Measurements from ENCODE around the gene KRT2. TPM values are rescaled to one million over a fixed set of nuclear protein-coding genes. Genes with fewer than 3 reads are reported as not detected.

The KRT2 gene
- total RNA-seq, 1 experiment from 2014 or later: not detected

DNA sequence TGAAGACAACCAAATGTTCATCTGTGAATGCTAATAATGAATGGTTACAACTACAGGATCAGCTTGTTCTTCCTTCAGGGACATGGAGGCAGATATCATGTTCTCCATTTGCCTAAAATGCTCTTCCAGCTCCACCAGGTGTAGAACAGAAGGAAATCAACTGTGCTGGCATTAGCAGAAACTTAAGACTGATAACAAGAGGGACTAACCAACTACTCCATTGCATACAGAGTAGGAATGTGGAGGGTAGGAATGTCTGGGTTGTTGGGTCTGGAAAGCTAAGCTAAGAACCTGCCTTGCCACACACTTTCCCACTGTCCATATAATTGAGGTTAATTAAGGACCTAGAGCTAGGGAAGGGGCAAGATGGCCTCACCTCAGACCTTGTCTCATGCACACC lies 11.4 kb upstream of the KRT2 start:
- TF ChIP-seq, protein P1, sequence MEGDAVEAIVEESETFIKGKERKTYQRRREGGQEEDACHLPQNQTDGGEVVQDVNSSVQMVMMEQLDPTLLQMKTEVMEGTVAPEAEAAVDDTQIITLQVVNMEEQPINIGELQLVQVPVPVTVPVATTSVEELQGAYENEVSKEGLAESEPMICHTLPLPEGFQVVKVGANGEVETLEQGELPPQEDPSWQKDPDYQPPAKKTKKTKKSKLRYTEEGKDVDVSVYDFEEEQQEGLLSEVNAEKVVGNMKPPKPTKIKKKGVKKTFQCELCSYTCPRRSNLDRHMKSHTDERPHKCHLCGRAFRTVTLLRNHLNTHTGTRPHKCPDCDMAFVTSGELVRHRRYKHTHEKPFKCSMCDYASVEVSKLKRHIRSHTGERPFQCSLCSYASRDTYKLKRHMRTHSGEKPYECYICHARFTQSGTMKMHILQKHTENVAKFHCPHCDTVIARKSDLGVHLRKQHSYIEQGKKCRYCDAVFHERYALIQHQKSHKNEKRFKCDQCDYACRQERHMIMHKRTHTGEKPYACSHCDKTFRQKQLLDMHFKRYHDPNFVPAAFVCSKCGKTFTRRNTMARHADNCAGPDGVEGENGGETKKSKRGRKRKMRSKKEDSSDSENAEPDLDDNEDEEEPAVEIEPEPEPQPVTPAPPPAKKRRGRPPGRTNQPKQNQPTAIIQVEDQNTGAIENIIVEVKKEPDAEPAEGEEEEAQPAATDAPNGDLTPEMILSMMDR (conservative IDR thresholded peaks at IDR 0.05): no peak
- TF ChIP-seq EZH2 (IDR thresholded peaks at IDR 0.05; ENCODE audit: low read depth): no peak
- H3K9me3 ChIP-seq (ENCODE audit: insufficient read depth, low read depth): no peaks in the 10 kb centered on the region; the same call in 1 of the 2 replicates
- ChIA-PET CTCF (no interaction called here), POLR2A (ENCODE audit: unreplicated experiment) (no interaction called here)
- H3K36me3 ChIP-seq (ENCODE audit: low read depth): no peaks in the 10 kb centered on the region
- H3K79me2 ChIP-seq (ENCODE audit: low read depth): no peaks in the 10 kb centered on the region
- H3F3A ChIP-seq (ENCODE audit: insufficient read depth, low read depth): no peaks in the 10 kb centered on the region
- no peaks in the 10 kb centered on the region for H3K27me3 ChIP-seq (ENCODE audit: insufficient read depth, low read depth)
- no TSS peak for BruUV-seq (replicated peaks)
- DNase-seq: no peak
- H3K9me2 ChIP-seq (ENCODE audit: insufficient read depth): no peaks in the 10 kb centered on the region
- H3K4me3 ChIP-seq: no peak overlapping the region
- no peak overlapping the region for H3K4me2 ChIP-seq
- H4K20me1 ChIP-seq (ENCODE audit: insufficient read depth): no peaks in the 10 kb centered on the region
- no peaks in the 10 kb centered on the region for H3K4me1 ChIP-seq (replicated peaks; ENCODE audit: insufficient read depth)
- no peak overlapping the region for H2AFZ ChIP-seq
- intact Hi-C loops (cut with micrococcal nuclease; ENCODE audit: unreplicated experiment): no loop called here
- no peak overlapping the region for H3K27ac ChIP-seq

DNA sequence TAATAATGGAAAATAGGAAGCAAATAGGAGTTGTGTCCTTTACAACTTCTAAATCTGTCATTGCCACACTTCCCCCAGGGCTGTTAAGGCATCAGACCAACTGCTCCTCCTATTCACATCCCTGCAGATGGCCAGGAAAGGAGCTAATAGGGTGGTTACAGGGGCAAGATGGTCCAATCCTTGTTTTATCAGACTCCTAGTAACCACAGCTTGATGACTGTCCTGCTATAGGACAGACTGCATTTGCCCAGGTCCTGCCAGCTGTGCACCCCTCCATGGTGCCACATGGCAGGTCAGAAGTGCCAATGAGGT lies 10.9 kb upstream of the KRT2 start:
- H3K4me2 ChIP-seq: no peak overlapping the region
- no peaks in the 10 kb centered on the region for H3F3A ChIP-seq (ENCODE audit: insufficient read depth, low read depth)
- BruUV-seq (replicated peaks): no TSS peak
- H3K36me3 ChIP-seq (ENCODE audit: low read depth): no peaks in the 10 kb centered on the region
- ChIA-PET CTCF (no interaction called here), POLR2A (ENCODE audit: unreplicated experiment) (no interaction called here)
- no peak overlapping the region for H2AFZ ChIP-seq
- intact Hi-C loops (cut with micrococcal nuclease; ENCODE audit: unreplicated experiment): no loop called here
- H4K20me1 ChIP-seq (ENCODE audit: insufficient read depth): no peaks in the 10 kb centered on the region
- no peak overlapping the region for H3K27ac ChIP-seq
- TF ChIP-seq EZH2 (IDR thresholded peaks at IDR 0.05; ENCODE audit: low read depth): no peak
- TF ChIP-seq, protein P1 (conservative IDR thresholded peaks at IDR 0.05): no peak
- DNase-seq: no peak
- H3K27me3 ChIP-seq (ENCODE audit: insufficient read depth, low read depth): no peaks in the 10 kb centered on the region
- no peak overlapping the region for H3K4me3 ChIP-seq
- H3K4me1 ChIP-seq (replicated peaks; ENCODE audit: insufficient read depth): no peaks in the 10 kb centered on the region
- no peaks in the 10 kb centered on the region for H3K79me2 ChIP-seq (ENCODE audit: low read depth)
- H3K9me3 ChIP-seq (ENCODE audit: insufficient read depth, low read depth): no peaks in the 10 kb centered on the region; the same call in 1 of the 2 replicates
- H3K9me2 ChIP-seq (ENCODE audit: insufficient read depth): no peaks in the 10 kb centered on the region

DNA sequence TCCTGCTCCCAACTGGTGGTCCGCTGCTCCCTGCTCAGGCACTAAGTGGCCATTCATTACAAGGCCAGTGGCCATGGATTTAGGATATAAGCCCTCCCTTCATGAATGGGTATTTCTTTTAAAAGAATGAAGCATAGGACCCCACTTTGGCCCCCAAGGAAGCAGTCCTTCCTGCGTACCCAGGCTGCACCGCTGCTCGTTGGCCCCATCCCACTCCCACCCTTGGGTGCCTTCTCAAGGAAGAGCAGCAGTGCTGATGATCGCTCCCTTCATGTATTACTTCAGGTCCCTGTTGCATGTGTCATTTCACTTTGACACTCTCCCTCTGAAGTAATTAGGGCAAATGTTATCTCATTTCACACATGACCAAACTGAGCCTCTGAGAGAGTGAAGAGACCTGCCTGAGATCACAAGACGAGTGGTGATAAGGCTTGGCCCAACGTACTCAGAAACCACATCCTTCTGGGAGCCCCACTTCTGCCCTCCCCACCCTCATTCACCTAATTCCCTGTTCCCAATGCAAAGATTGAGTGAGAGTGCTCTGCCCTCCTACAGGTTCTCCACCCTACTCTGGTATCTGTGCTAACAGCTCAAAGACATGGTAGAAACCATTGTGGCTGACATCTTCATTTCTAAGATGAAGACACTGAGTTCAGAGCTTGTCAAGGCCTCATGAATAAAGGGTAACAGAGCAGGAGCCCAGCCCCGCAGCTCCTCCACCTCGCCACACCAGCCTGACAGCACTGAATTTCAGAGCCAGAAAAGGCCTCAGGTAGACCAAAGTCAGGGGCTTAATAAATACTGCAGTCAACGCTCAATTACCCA lies 10.3 kb upstream of the KRT2 start:
- intact Hi-C loops (cut with micrococcal nuclease; ENCODE audit: unreplicated experiment): no loop called here
- TF ChIP-seq EZH2 (IDR thresholded peaks at IDR 0.05; ENCODE audit: low read depth): no peak
- TF ChIP-seq, protein P1 (conservative IDR thresholded peaks at IDR 0.05): no peak
- Histone ChIP-seq H3K36me3 (ENCODE audit: low read depth) (no peaks in the 10 kb centered on the region), H3F3A (ENCODE audit: insufficient read depth, low read depth) (no peaks in the 10 kb centered on the region), H3K27ac (no peak overlapping the region), H3K79me2 (ENCODE audit: low read depth) (no peaks in the 10 kb centered on the region), H3K27me3 (ENCODE audit: insufficient read depth, low read depth) (no peaks in the 10 kb centered on the region), H2AFZ (no peak overlapping the region), H3K4me2 (no peak overlapping the region), H4K20me1 (ENCODE audit: insufficient read depth) (no peaks in the 10 kb centered on the region), H3K9me3 (ENCODE audit: insufficient read depth, low read depth) (no peaks in the 10 kb centered on the region), H3K4me1 (replicated peaks; ENCODE audit: insufficient read depth) (no peaks in the 10 kb centered on the region), H3K9me2 (ENCODE audit: insufficient read depth) (no peaks in the 10 kb centered on the region), H3K4me3 (no peak overlapping the region)
- ChIA-PET CTCF (no interaction called here), POLR2A (ENCODE audit: unreplicated experiment) (no interaction called here)
- BruUV-seq (replicated peaks): no TSS peak
- no peak for DNase-seq
